Fibroblast of lung (primary cell): Measurements from ENCODE around the gene RNF168. TPM values are rescaled to one million over a fixed set of nuclear protein-coding genes. Genes with fewer than 3 reads are reported as not detected.
"Not testable (repeated sequence)": the region's sequence is repeated elsewhere in the genome, so short reads cannot be mapped to it uniquely, and the experiment has no call there.

Experiments used
- DNase-seq, 2 donors: peaks; one replicate each; pipeline versions ENCODE4 v3.0.0 to v3.0.0-alpha.2; 2010; ENCODE audit warnings: low read depth in 2 of 2
- H2AFZ ChIP-seq: 2 replicates; pipeline ENCODE4 v1.5.1; 2012; ENCODE audit warnings: low read length, control low read depth, inconsistent platforms
- H3K27ac ChIP-seq: 2 replicates; pipeline ENCODE4 v1.5.1; 2011; ENCODE audit warnings: low read length, control low read depth; ENCODE audit not compliant: insufficient read depth
- H3K27me3 ChIP-seq: 2 replicates; pipeline ENCODE4 v1.5.1; 2011; ENCODE audit warnings: mild to moderate bottlenecking, low read length; ENCODE audit not compliant: control insufficient read depth, insufficient read depth
- H3K36me3 ChIP-seq: 2 replicates; pipeline ENCODE4 v1.5.1; 2011; ENCODE audit warnings: low read length; ENCODE audit not compliant: control insufficient read depth, insufficient read depth
- H3K4me1 ChIP-seq: 2 replicates; pipeline ENCODE4 v1.5.1; 2011; ENCODE audit warnings: low read length; ENCODE audit not compliant: control insufficient read depth, insufficient read depth; ENCODE audit errors: extremely low read depth
- H3K4me2 ChIP-seq: 2 replicates; pipeline ENCODE4 v1.5.1; 2011; ENCODE audit warnings: low read length, control low read depth; ENCODE audit not compliant: insufficient read depth; ENCODE audit errors: extremely low read depth
- H3K4me3 ChIP-seq, 4 experiments: fragments of 200-600 bp in 1 of 4; sonication (generic) in 1 of 4; replicated peaks in 1 of 4; 2 replicates each; pipeline ENCODE4 v1.5.1; 2011 to 2016; ENCODE audit warnings: low read length in 4 of 4, low read depth in 3 of 4, mild to moderate bottlenecking in 3 of 4, control low read depth in 2 of 4, inconsistent platforms in 1 of 4, mixed read lengths in 1 of 4; ENCODE audit not compliant: insufficient read depth in 1 of 4; ENCODE audit errors: control extremely low read depth in 1 of 4
- H3K79me2 ChIP-seq: 2 replicates; pipeline ENCODE4 v1.5.1; 2012; ENCODE audit warnings: mild to moderate bottlenecking, low read length, inconsistent platforms; ENCODE audit not compliant: control insufficient read depth, insufficient read depth
- H3K9ac ChIP-seq: 2 replicates; pipeline ENCODE4 v1.5.1; 2011; ENCODE audit warnings: mild to moderate bottlenecking, low read length, control low read depth; ENCODE audit not compliant: insufficient read depth
- H3K9me3 ChIP-seq: 2 replicates; pipeline ENCODE4 v1.5.1; 2012; ENCODE audit warnings: low read depth, low read length; ENCODE audit not compliant: control insufficient read depth, insufficient read depth
- H4K20me1 ChIP-seq: 2 replicates; pipeline ENCODE4 v1.5.1; 2011; ENCODE audit warnings: low read length; ENCODE audit not compliant: control insufficient read depth, insufficient read depth; ENCODE audit errors: extremely low read depth
- EZH2 ChIP-seq: IDR thresholded peaks from 2 replicates; pipeline ENCODE4 v1.5.1; 2012; ENCODE audit warnings: low read length, control low read depth, mild to moderate bottlenecking; ENCODE audit errors: missing control alignments
- polyA minus RNA-seq: library from RNA; depleted of rRNA, polyadenylated mRNA; stranded (reverse); fragments of >200 nt; gene quantifications from 2 replicates; pipeline ENCODE4 v1.2.3, GENCODE V29; 2011; ENCODE audit warnings: low replicate concordance
- polyA plus RNA-seq, 2 donors: library from polyadenylated mRNA; depleted of rRNA in 1 of 2; stranded (reverse) in 1 of 2; unstranded in 1 of 2; fragments of >200 nt; gene quantifications; 2 replicates each; pipeline ENCODE4 v1.2.1, GENCODE V29; 2011 to 2012; ENCODE audit warnings: missing spikeins in 1 of 2
- total RNA-seq: library from RNA; depleted of rRNA; stranded (reverse); fragments of >200 nt; gene quantifications from 2 replicates; pipeline ENCODE4 v1.2.1, GENCODE V29; 2014
- TF ChIP-seq, protein P1 (sequence below), 2 donors: IDR thresholded peaks in 1 of 2; conservative IDR thresholded peaks in 1 of 2; 1 replicate in 1 of 2; 2 replicates in 1 of 2; pipeline ENCODE4 v1.5.1; 2011 to 2012; ENCODE audit warnings: low read length in 2 of 2, control low read depth in 1 of 2, inconsistent platforms in 1 of 2, low read depth in 1 of 2, mild to moderate bottlenecking in 1 of 2

The RNF168 gene, protein sequence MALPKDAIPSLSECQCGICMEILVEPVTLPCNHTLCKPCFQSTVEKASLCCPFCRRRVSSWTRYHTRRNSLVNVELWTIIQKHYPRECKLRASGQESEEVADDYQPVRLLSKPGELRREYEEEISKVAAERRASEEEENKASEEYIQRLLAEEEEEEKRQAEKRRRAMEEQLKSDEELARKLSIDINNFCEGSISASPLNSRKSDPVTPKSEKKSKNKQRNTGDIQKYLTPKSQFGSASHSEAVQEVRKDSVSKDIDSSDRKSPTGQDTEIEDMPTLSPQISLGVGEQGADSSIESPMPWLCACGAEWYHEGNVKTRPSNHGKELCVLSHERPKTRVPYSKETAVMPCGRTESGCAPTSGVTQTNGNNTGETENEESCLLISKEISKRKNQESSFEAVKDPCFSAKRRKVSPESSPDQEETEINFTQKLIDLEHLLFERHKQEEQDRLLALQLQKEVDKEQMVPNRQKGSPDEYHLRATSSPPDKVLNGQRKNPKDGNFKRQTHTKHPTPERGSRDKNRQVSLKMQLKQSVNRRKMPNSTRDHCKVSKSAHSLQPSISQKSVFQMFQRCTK
- total RNA-seq: 13.7 and 19.3 TPM in 2 replicates
- polyA plus RNA-seq: 2.6 and 3.1 TPM in 2 replicates
- polyA plus RNA-seq (2012): 6.9 and 10.0 TPM in 2 replicates
- 19.0 and 22.7 TPM in 2 replicates for polyA minus RNA-seq

DNA sequence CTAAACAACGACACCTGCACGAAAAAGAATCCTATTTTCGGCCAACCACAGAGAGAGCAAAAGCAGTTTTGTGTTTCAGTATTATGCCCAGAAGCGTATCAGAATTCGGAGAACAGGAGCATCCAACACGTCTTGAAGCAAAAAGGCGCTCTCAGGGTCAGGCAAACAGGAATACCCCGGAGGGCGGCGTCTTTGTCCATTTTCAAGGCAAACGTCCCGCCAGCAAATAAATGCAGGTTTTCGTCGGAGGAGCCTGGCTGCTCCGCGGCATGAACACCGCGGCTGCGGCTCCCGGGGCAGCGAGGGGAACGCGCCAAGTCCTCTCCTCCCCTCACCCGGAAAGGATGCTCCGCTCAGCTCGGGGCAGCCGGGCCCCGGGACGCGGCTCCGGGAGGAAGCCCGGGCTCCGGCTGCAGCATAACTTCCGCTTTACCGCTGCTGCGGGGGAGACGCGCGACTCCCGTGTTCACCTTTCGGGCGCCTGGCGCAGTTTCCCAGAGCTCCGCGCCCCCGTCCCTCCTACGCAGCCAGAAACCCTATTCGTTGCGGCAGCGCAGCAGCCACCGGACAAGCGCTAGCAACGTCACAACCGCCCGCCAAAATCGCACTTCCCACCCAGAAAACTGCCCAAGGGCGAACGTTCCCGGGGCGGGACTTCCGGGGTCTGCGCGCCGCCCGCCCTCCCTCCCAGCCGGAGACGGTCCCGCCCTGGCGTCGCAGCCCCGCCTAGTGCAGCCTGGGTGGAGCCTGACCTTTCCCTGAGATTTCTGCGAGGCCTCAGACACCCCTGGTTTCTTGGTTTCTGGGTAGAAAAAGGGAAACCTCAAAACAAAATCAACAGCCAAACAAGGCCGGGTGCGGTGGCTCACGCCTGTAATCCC lies at the start of gene RNF168:
RNF168 (minus strand) TSS at position 573 of the 881 bp plus-strand sequence. CDS start 595 bp downstream, outside the sequence.
- Histone ChIP-seq H3K4me2 (peak within 1 kb of the TSS; percentile 71), H2AFZ (peak within 1 kb of the TSS; percentile 75), H3K27me3 (no peaks in the 10 kb centered on the region), H4K20me1 (no peaks in the 10 kb centered on the region), H3K4me1 (peaks cover 3% of the 10 kb centered on the region), H3K9ac (peak within 1 kb of the TSS; percentile 86), H3K27ac (peak within 1 kb of the TSS; percentile 89), H3K4me3 (peak within 1 kb of the TSS; percentile 84 to 99 (median 94)), H3K36me3 (no peaks in the 10 kb centered on the region), H3K79me2 (peaks cover 43% of the 10 kb centered on the region), H3K9me3 (no peaks in the 10 kb centered on the region)
- DNase-seq: peak; percentile 94 to 96
- no peak for TF ChIP-seq EZH2
- TF ChIP-seq, protein P1, sequence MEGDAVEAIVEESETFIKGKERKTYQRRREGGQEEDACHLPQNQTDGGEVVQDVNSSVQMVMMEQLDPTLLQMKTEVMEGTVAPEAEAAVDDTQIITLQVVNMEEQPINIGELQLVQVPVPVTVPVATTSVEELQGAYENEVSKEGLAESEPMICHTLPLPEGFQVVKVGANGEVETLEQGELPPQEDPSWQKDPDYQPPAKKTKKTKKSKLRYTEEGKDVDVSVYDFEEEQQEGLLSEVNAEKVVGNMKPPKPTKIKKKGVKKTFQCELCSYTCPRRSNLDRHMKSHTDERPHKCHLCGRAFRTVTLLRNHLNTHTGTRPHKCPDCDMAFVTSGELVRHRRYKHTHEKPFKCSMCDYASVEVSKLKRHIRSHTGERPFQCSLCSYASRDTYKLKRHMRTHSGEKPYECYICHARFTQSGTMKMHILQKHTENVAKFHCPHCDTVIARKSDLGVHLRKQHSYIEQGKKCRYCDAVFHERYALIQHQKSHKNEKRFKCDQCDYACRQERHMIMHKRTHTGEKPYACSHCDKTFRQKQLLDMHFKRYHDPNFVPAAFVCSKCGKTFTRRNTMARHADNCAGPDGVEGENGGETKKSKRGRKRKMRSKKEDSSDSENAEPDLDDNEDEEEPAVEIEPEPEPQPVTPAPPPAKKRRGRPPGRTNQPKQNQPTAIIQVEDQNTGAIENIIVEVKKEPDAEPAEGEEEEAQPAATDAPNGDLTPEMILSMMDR (conservative IDR thresholded peaks at IDR 0.05 in 1 of 2, IDR thresholded peaks at IDR 0.05 in 1 of 2; ENCODE audit: low read depth in 1 of 2, low read length in 2 of 2): no peak

DNA sequence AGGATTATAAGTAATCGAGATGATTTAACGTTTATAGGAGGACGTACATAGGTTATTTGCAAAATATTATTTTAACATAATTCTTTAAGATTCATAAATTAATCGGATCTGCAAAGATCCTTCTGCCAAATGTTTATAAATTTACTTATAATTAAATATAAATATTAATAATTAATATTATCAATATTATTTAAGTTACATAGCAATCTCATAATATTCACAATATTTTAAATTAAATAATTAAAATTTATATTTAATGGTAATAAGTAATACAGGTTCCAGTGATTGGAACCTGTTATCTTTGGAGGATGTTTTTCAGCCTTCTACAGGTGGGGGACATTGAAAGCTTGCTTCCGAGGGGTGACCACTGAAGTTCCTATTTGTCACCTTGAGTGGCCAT lies 48.7 kb upstream of the RNF168 start:
- TF ChIP-seq, protein P1 (conservative IDR thresholded peaks at IDR 0.05 in 1 of 2, IDR thresholded peaks at IDR 0.05 in 1 of 2; ENCODE audit: low read depth in 1 of 2, low read length in 2 of 2): no peak
- no peak for TF ChIP-seq EZH2
- H3K79me2 ChIP-seq: no peaks in the 10 kb centered on the region
- H3K4me1 ChIP-seq: no peaks in the 10 kb centered on the region
- H3K4me2 ChIP-seq: no peak overlapping the region
- H4K20me1 ChIP-seq: no peaks in the 10 kb centered on the region
- no peak for DNase-seq
- no peaks in the 10 kb centered on the region for H3K27me3 ChIP-seq
- no peak overlapping the region for H2AFZ ChIP-seq
- H3K9me3 ChIP-seq: no peaks in the 10 kb centered on the region
- no peak overlapping the region for H3K4me3 ChIP-seq
- no peak overlapping the region for H3K27ac ChIP-seq
- H3K9ac ChIP-seq: no peak overlapping the region
- no peaks in the 10 kb centered on the region for H3K36me3 ChIP-seq

DNA sequence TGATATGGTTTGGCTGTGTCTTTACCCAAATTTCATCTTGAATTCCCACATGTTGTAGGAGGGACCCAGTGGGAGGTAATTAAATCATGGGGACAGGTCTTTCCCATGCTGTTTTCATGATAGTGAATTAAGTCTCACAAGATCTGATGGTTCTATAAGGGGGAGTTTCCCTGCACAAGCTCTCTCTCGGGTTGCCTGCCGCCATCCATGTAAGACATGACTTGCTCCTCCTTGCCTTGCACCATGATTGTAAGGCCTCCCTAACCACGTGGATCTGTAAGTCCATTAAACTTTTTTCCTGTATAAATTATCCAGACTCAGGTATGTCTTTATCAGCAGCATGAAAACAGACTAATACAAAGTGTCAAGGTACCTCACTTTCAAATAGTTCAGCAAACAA lies 46.6 kb upstream of the RNF168 start:
- H3K27me3 ChIP-seq, H3K4me3 ChIP-seq, H3K79me2 ChIP-seq, H3K36me3 ChIP-seq, DNase-seq, H3K9me3 ChIP-seq, H3K9ac ChIP-seq, H2AFZ ChIP-seq, H3K4me1 ChIP-seq, H4K20me1 ChIP-seq, H3K27ac ChIP-seq, H3K4me2 ChIP-seq: not testable (repeated sequence)

DNA sequence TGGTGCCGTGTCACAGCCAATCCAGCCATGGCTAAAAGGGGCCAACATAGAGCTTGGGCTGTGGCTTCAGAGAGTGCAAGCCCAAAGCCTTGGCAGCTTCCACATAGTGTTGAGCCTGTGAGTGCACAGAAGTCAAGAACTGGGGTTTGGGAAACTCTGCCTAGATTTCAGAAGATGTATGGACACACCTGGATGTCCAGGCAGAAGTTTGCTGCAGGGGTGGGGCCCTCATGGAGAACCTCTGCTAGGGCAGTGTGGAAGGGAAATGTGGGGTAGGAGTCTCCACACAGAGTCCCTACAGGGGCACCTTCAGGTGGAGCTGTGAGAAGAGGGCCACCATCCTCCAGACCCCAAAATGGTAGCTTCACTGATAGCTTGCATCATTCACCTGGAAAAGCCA lies 45.7 kb upstream of the RNF168 start:
- H3K4me3 ChIP-seq, H4K20me1 ChIP-seq, H3K27ac ChIP-seq, H3K36me3 ChIP-seq, DNase-seq, H3K4me2 ChIP-seq, H3K79me2 ChIP-seq, H3K9me3 ChIP-seq, H3K27me3 ChIP-seq, H2AFZ ChIP-seq, H3K9ac ChIP-seq, H3K4me1 ChIP-seq: not testable (repeated sequence)
